SK-N-SH (cell line): ENCODE data around the gene INTS6L. TPM values are rescaled to one million over a fixed set of nuclear protein-coding genes. Genes with fewer than 3 reads are reported as not detected.
"Not testable (repeated sequence)": the region's sequence is repeated elsewhere in the genome, so short reads cannot be mapped to it uniquely, and the experiment has no call there.

ENCODE experiments used
- CTCF ChIA-PET: fragments of 300-600, 350-600 bp; formaldehyde crosslinking; extraction: SDS; loops from one replicate; lab custom pipeline; 2021; lab: Yijun Ruan, JAX
- POLR2A ChIA-PET: fragments of 350-600 bp; sonication (Branson Sonifier 250); formaldehyde crosslinking; extraction: SDS; loops from one replicate; lab custom pipeline; 2020; ENCODE audit warnings: antibody characterized with exemption, inconsistent platforms; lab: Yijun Ruan, JAX
- DNase-seq: peaks from one replicate; pipeline ENCODE4 v3.0.0; 2012
- H2AFZ ChIP-seq: fragments of 200-600 bp; sonication (generic); 2 replicates; pipeline ENCODE4 v1.8.1; 2016; ENCODE audit warnings: antibody characterized with exemption, mild to moderate bottlenecking, low read depth
- H3F3A ChIP-seq: fragments of 200-600 bp; sonication (generic); replicated peaks from 2 replicates; pipeline ENCODE3; 2016; ENCODE audit warnings: antibody characterized with exemption, mild to moderate bottlenecking; ENCODE audit not compliant: insufficient read depth
- H3K27ac ChIP-seq, 2 experiments: fragments of 200-500 bp in 1 of 2; fragments of 200-600 bp in 1 of 2; sonication (Bioruptor generic) in 1 of 2; sonication (generic), shearing (Covaris generic) in 1 of 2; 2 replicates each; pipeline versions ENCODE4 v1.5.1 to v1.6.1; 2014 to 2016; ENCODE audit warnings: low read depth in 2 of 2, inconsistent platforms in 1 of 2, low read length in 1 of 2, mild to moderate bottlenecking in 1 of 2, mixed read lengths in 1 of 2
- H3K27me3 ChIP-seq: fragments of 200-600 bp; sonication (generic), shearing (Covaris generic); 2 replicates; pipeline ENCODE4 v1.6.1; 2016; ENCODE audit warnings: mixed run types; ENCODE audit not compliant: insufficient read depth
- H3K36me3 ChIP-seq, 2 experiments: fragments of 200-500 bp in 1 of 2; fragments of 200-600 bp in 1 of 2; sonication (Bioruptor generic) in 1 of 2; sonication (generic) in 1 of 2; replicated peaks in 1 of 2; 2 replicates each; pipeline versions ENCODE3 to v1.5.1; 2014 to 2016; ENCODE audit warnings: low read length in 1 of 2, mild to moderate bottlenecking in 1 of 2; ENCODE audit not compliant: insufficient read depth in 2 of 2, control insufficient read depth in 1 of 2
- H3K4me1 ChIP-seq, 2 experiments: fragments of 200-500 bp in 1 of 2; fragments of 200-600 bp in 1 of 2; sonication (Bioruptor generic) in 1 of 2; sonication (generic), shearing (Covaris generic) in 1 of 2; 2 replicates each; pipeline versions ENCODE4 v1.5.1 to v1.6.1; 2014 to 2016; ENCODE audit warnings: low read depth in 1 of 2, low read length in 1 of 2, mixed run types in 1 of 2; ENCODE audit not compliant: insufficient read depth in 2 of 2, control insufficient read depth in 1 of 2
- H3K4me2 ChIP-seq: fragments of 200-600 bp; sonication (generic), shearing (Covaris generic); 2 replicates; pipeline ENCODE4 v1.6.1; 2017; ENCODE audit warnings: mixed run types
- H3K4me3 ChIP-seq, 2 experiments: fragments of 200-500 bp in 1 of 2; fragments of 200-600 bp in 1 of 2; sonication (Bioruptor generic) in 1 of 2; sonication (generic), shearing (Covaris generic) in 1 of 2; 2 replicates each; pipeline versions ENCODE4 v1.5.1 to v1.8.1; 2014 to 2016; ENCODE audit warnings: low read depth in 2 of 2, inconsistent platforms in 1 of 2, low read length in 1 of 2, mild to moderate bottlenecking in 1 of 2, mixed read lengths in 1 of 2, moderate library complexity in 1 of 2
- H3K79me2 ChIP-seq: fragments of 200-600 bp; sonication (generic); 2 replicates; pipeline ENCODE4 v1.8.1; 2017; ENCODE audit warnings: mild to moderate bottlenecking; ENCODE audit not compliant: insufficient read depth
- H3K9ac ChIP-seq: fragments of 200-600 bp; sonication (generic); 2 replicates; pipeline ENCODE4 v1.6.1; 2017; ENCODE audit warnings: mixed run types
- H3K9me2 ChIP-seq: fragments of 200-600 bp; sonication (generic); 2 replicates; pipeline ENCODE4 v1.6.1; 2017; ENCODE audit warnings: mixed run types
- H3K9me3 ChIP-seq: fragments of 200-600 bp; sonication (generic); 2 replicates; pipeline ENCODE4 v1.6.1; 2017; ENCODE audit warnings: mixed run types, mild to moderate bottlenecking, moderate library complexity
- H4K20me1 ChIP-seq: fragments of 200-600 bp; sonication (generic); 2 replicates; pipeline ENCODE4 v1.6.1; 2017; ENCODE audit warnings: mild to moderate bottlenecking, mixed run types; ENCODE audit not compliant: insufficient read depth
- ELF1 ChIP-seq: IDR thresholded peaks from 2 replicates; pipeline ENCODE4 v1.4.0; 2012
- EZH2phosphoT487 ChIP-seq: fragments of 200-600 bp; sonication (generic); IDR thresholded peaks from 2 replicates; pipeline ENCODE4 v1.6.1; 2017; ENCODE audit warnings: low read depth, mixed run types, mild to moderate bottlenecking, antibody characterized with exemption, moderate library complexity, borderline replicate concordance
- FOXM1 ChIP-seq: IDR thresholded peaks from 2 replicates; pipeline ENCODE4 v1.4.0; 2012; ENCODE audit warnings: low read depth, mild to moderate bottlenecking
- GABPA ChIP-seq: IDR thresholded peaks from 2 replicates; pipeline ENCODE4 v1.4.0; 2012; ENCODE audit warnings: low read depth, mild to moderate bottlenecking
- MXI1 ChIP-seq: IDR thresholded peaks from 2 replicates; pipeline ENCODE4 v1.6.1; 2012; ENCODE audit warnings: mild to moderate bottlenecking, low read depth, low read length, improper control_type of control experiment
- NRF1 ChIP-seq: IDR thresholded peaks from 2 replicates; pipeline ENCODE4 v1.6.1; 2012; ENCODE audit warnings: low read depth, mild to moderate bottlenecking, low read length
- RAD21 ChIP-seq: IDR thresholded peaks from 2 replicates; pipeline ENCODE4 v1.6.1; 2012; ENCODE audit warnings: mild to moderate bottlenecking, low read length
- RFX5 ChIP-seq: IDR thresholded peaks from 2 replicates; pipeline ENCODE4 v1.6.1; 2012; ENCODE audit warnings: mild to moderate bottlenecking, improper control_type of control experiment, low read length
- RXRA ChIP-seq: IDR thresholded peaks from 2 replicates; pipeline ENCODE4 v1.4.0; 2012; ENCODE audit warnings: low read depth, mild to moderate bottlenecking, borderline replicate concordance
- SMC3 ChIP-seq: IDR thresholded peaks from 2 replicates; pipeline ENCODE4 v1.6.1; 2012; ENCODE audit warnings: low read depth, low read length, improper control_type of control experiment
- TEAD4 ChIP-seq: IDR thresholded peaks from 2 replicates; pipeline ENCODE4 v1.4.0; 2012; ENCODE audit warnings: mild to moderate bottlenecking, borderline replicate concordance; ENCODE audit not compliant: insufficient read depth
- WGBS: methylation state at CpG from one replicate; pipeline ENCODE4 v1.1.6; 2017; ENCODE audit warnings: low lambda C conversion rate; 5-methylcytosine and 5-hydroxymethylcytosine counted together
- polyA plus RNA-seq, 3 experiments: library from polyadenylated mRNA; depleted of rRNA; stranded (reverse); fragments of >200 nt; gene quantifications; 2 replicates each; pipeline ENCODE4 v1.2.3, GENCODE V29; 2012
- TF ChIP-seq, protein P1 (sequence below): IDR thresholded peaks from 2 replicates; pipeline ENCODE4 v1.4.0; 2012; ENCODE audit warnings: low read depth
- TF ChIP-seq, protein P2 (sequence below): fragments of 200-600 bp; sonication (generic); IDR thresholded peaks from 2 replicates; pipeline ENCODE4 v1.6.1; 2017; ENCODE audit warnings: antibody characterized with exemption, mild to moderate bottlenecking, moderate library complexity
- TF ChIP-seq, protein P3 (sequence below): IDR thresholded peaks from 2 replicates; pipeline ENCODE4; 2012
- TF ChIP-seq, protein P4 (sequence below): fragments of 150-350 bp; IDR thresholded peaks from 2 replicates; pipeline ENCODE4 v1.6.1; 2016; ENCODE audit warnings: mild to moderate bottlenecking, low read depth, low read length

Gene INTS6L
- polyA plus RNA-seq, 1 of the 3 experiments (the other 2 are of a cell fraction), result 2.0 TPM

DNA sequence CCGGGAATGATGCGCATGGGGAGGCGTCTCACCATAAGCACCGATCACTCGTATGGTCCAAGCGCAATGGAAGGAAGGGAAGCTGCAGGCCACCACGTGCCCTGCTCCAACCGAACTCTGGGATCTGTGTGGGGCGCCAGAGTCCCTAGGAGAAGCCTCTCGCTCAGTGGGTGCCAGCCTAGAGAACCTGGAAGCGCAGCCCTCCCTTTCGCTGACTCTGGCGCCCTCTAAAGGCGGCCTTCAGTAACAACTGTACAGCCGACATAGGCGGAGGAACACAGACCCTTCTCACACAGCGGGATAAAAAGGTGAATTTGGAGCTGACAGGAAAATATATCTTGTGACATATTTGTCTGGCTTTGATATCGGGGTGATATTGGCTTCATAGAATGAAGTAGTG lies 76.0 kb downstream of the INTS6L start:
- Histone ChIP-seq H3K36me3 (no peaks in the 10 kb centered on the region), H3K27me3 (no peaks in the 10 kb centered on the region; the same call in 1 of the 2 replicates), H3K9ac (no peak overlapping the region), H3K79me2 (no peaks in the 10 kb centered on the region), H2AFZ (no peak overlapping the region), H3K4me2 (no peak overlapping the region), H3K4me3 (0 out of 4 replicates have a peak overlapping the region, but pooled peaks of 1 of the 2 experiments have one; percentile 18), H3F3A (no peaks in the 10 kb centered on the region), H3K4me1 (no peaks in the 10 kb centered on the region; a peak in 1 of 4 replicates), H3K27ac (no peak overlapping the region), H3K9me3 (no peaks in the 10 kb centered on the region), H4K20me1 (no peaks in the 10 kb centered on the region), H3K9me2 (no peaks in the 10 kb centered on the region)
- 4% methylated on average over 11 of the region's 18 CpGs for WGBS
- ChIA-PET CTCF (interaction anchor here (0.6 to 2.5 kb wide), 19 partner anchors 13 to 410 kb away, joined by 3 to 18 read pairs (median 5); no protein-coding TSS in a partner anchor), POLR2A (no interaction called here)
- DNase-seq, result peak; percentile 60
- TF ChIP-seq, protein P1, sequence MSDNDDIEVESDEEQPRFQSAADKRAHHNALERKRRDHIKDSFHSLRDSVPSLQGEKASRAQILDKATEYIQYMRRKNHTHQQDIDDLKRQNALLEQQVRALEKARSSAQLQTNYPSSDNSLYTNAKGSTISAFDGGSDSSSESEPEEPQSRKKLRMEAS, result 0 out of 2 replicates have a peak, but pooled peaks have one; percentile 21
- TF ChIP-seq EZH2phosphoT487 (no peak), SMC3 (peak; percentile 58; the same call in 1 of the 2 replicates), RFX5 (no peak), RAD21 (peak; percentile 79), TEAD4 (no peak)
- TF ChIP-seq, protein P2, sequence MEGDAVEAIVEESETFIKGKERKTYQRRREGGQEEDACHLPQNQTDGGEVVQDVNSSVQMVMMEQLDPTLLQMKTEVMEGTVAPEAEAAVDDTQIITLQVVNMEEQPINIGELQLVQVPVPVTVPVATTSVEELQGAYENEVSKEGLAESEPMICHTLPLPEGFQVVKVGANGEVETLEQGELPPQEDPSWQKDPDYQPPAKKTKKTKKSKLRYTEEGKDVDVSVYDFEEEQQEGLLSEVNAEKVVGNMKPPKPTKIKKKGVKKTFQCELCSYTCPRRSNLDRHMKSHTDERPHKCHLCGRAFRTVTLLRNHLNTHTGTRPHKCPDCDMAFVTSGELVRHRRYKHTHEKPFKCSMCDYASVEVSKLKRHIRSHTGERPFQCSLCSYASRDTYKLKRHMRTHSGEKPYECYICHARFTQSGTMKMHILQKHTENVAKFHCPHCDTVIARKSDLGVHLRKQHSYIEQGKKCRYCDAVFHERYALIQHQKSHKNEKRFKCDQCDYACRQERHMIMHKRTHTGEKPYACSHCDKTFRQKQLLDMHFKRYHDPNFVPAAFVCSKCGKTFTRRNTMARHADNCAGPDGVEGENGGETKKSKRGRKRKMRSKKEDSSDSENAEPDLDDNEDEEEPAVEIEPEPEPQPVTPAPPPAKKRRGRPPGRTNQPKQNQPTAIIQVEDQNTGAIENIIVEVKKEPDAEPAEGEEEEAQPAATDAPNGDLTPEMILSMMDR, result peak; percentile 74
- TF ChIP-seq, all 33 proteins: peak for 4

DNA sequence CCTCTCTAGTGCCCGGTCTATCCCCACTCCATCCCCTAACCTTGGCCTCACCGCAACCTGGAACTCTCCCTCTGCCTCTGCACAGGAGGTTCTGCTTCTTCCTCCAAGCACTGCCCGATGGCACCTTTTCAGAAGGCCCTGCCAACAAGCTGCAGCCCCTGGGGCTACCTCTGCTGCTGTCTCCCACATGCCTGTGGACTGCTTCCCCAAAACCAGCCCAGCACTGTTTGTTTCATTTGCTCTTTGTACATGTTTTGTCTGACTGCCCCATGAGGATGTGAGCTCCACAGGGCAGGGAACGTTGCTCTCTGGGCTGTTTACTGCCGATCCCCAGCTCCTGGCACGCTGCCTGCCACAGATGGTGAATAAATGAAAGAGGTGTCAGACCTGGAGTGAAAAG lies 85.4 kb downstream of the INTS6L start:
- 5% methylated on average over 6 of the region's 6 CpGs for WGBS
- DNase-seq, result no peak
- no peak overlapping the region for H3K4me3 ChIP-seq
- no peaks in the 10 kb centered on the region for H3K9me3 ChIP-seq
- H4K20me1 ChIP-seq, result no peaks in the 10 kb centered on the region
- no peak overlapping the region for H3K4me2 ChIP-seq
- TF ChIP-seq GABPA, result no peak
- no peak for TF ChIP-seq RFX5
- TF ChIP-seq ELF1, result no peak
- TF ChIP-seq NRF1, result no peak
- TF ChIP-seq, protein P3, sequence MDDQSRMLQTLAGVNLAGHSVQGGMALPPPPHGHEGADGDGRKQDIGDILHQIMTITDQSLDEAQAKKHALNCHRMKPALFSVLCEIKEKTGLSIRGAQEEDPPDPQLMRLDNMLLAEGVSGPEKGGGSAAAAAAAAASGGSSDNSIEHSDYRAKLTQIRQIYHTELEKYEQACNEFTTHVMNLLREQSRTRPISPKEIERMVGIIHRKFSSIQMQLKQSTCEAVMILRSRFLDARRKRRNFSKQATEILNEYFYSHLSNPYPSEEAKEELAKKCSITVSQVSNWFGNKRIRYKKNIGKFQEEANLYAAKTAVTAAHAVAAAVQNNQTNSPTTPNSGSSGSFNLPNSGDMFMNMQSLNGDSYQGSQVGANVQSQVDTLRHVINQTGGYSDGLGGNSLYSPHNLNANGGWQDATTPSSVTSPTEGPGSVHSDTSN, result no peak
- TF ChIP-seq TEAD4, result no peak
- TF ChIP-seq, protein P4, sequence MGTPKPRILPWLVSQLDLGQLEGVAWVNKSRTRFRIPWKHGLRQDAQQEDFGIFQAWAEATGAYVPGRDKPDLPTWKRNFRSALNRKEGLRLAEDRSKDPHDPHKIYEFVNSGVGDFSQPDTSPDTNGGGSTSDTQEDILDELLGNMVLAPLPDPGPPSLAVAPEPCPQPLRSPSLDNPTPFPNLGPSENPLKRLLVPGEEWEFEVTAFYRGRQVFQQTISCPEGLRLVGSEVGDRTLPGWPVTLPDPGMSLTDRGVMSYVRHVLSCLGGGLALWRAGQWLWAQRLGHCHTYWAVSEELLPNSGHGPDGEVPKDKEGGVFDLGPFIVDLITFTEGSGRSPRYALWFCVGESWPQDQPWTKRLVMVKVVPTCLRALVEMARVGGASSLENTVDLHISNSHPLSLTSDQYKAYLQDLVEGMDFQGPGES, result no peak
- no peak for TF ChIP-seq RXRA
- TF ChIP-seq MXI1, result no peak
- TF ChIP-seq FOXM1, result no peak
- H3K27me3 ChIP-seq, result no peaks in the 10 kb centered on the region; the same call in 1 of the 2 replicates
- no peak overlapping the region for H3K27ac ChIP-seq
- H3K9ac ChIP-seq, result no peak overlapping the region
- no peaks in the 10 kb centered on the region for H3K79me2 ChIP-seq
- no peaks in the 10 kb centered on the region for H3K4me1 ChIP-seq
- ChIA-PET POLR2A (no interaction called here), CTCF (no interaction called here)
- H3K9me2 ChIP-seq, result no peaks in the 10 kb centered on the region
- no peak overlapping the region for H2AFZ ChIP-seq
- no peaks in the 10 kb centered on the region for H3F3A ChIP-seq
- H3K36me3 ChIP-seq, result no peaks in the 10 kb centered on the region

DNA sequence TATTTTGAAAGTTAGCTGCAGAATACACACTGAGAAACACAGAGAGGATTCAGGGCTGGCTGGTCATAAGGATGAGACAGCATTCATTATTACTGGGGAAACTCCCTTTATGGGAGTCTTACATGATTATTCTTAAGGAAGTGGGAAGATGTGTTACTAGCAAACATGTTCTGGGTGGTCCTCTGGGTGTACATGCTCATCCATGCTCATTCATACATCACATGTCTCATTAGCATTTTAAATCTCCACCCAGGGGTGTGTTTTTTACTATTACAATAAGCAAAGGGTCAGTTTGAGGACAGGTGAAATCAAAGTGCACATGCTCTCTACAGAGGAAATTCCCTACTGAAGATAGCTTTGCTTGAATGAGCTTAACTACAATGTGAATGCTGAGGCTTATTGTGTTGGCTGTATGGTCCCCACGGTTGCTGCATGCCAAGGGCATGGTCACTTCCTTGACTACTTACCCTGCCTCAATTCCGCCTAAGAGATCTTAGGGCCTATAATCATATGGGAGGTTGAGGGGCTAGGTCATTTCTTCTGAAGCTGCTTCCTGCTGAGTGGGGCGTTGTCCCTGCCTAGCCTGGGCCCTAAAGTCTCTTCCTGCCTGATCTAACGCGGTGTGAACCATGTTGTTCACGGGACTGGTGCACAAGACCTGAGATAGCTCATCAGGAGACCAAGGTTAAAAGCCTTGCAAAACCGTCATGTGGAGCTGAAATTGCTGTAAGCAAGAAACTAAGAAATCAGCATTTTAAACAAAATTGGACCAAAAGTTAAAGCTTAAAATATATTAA lies 104.1 kb downstream of the INTS6L start:
- 10% methylated on average over 6 of the region's 7 CpGs for WGBS
- H3K9me2 ChIP-seq, H2AFZ ChIP-seq, POLR2A ChIA-PET, H3K27ac ChIP-seq, H3K9ac ChIP-seq, H3K36me3 ChIP-seq, DNase-seq, H3K4me3 ChIP-seq, H4K20me1 ChIP-seq, H3K79me2 ChIP-seq, H3F3A ChIP-seq, H3K27me3 ChIP-seq, H3K9me3 ChIP-seq, H3K4me2 ChIP-seq, H3K4me1 ChIP-seq: not testable (repeated sequence)
- CTCF ChIA-PET, result interaction anchor here (1.2 kb wide), 1 partner anchor 1073 kb away, joined by 3 read pairs; no protein-coding TSS in a partner anchor
